GM19438 (cell line): ENCODE results near the gene EARS2.

Source experiments
- ATAC-seq: cut with Tn5 transposase; IDR thresholded peaks from one replicate; pipeline ENCODE4 v1.9.1; 2021; ENCODE audit warnings: low read depth; ENCODE audit not compliant: unreplicated experiment

The EARS2 gene

GRCh38 chr16:23508589-23509440, 48.3 kb downstream of the EARS2 start:
- ATAC-seq = no peak

- ATAC-seq = no peak
Observed at GRCh38 chr16:23506606-23506994, 50.5 kb downstream of the EARS2 start.

GRCh38 chr16:23505671-23506605, 51.2 kb downstream of the EARS2 start:
- no peak for ATAC-seq

DNA sequence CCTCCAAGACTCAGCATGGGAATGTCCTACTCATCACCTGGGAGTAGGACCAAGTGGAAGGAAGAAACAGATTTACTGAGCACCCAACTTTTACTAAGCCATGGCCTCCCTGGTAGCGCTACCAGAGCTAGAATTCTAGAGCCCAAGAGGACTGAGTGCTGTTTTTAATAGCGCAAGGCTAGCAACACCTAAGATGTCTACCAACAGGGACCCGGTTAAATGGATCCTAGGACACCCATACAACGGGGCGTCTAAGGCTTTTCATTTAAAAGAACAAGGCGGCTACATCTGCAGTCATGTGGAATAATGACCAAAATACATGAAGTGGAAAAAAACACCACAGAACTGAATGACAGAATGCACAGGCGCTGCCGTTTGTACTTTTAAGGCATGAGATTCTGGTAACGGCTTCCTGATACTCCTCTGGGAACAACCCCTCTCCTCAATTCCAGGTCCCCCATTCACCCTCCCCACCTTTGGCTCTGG, 51.9 kb downstream of the EARS2 start:
- peak; percentile 1 for ATAC-seq

DNA sequence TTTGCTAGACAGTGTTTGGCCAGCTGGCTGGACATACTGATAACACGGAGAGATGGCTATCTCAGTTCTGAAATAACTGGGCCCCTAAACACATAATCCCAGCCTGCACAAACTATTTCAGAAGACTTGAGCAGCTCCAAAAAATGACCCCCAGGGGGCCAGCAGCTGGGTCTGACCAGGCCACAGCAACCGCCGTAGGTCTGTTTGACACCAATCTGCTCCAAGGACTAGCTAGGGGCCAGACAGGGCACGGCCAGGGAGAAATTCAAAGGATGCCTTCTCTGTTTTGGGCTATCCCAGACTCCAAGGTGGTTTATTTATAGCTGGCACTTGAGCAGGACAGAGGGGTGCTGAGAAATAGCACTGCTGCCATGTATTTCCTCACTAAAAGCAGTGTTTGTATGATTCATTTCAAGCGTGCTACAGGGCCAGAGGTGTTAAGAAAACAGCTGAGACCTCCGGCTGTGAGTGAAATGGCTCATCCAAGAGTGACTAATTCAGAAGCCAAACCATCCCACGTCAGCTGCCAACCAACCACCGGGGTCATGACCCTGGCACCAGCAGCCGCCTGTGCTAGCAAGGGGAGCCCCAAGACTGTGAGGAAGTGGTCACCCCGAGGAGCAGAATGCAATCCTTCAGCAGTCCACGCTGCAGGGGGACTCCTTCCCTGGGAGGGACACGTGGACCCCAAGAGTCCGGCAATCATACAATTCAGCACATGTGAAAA, 52.5 kb downstream of the EARS2 start:
- ATAC-seq = peak; percentile 49

- no peak for ATAC-seq
Observed at GRCh38 chr16:23504076-23504452, 53.1 kb downstream of the EARS2 start.

- ATAC-seq = no peak
Observed at GRCh38 chr16:23502466-23502865, 54.7 kb downstream of the EARS2 start.

DNA sequence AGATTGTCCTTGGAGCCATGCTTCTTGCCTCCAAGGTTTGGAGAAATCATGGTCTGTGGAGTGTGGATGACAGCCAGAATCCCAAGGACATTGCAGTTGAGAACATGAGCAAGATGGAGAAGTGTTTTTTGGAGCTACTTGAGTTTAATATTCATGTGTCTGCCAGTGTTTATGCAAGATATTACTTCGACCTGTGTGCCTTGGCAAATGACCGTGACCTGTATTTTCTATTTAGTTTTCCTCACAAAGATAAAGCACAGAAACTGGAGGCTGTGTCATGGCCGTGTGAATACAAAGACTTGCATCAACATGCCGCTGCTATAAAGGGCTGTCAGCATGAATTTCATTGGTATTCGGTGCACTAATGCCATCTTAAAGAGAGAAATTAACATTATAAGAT, 55.9 kb downstream of the EARS2 start:
- ATAC-seq = no peak

- ATAC-seq = no peak
Observed at GRCh38 chr16:23500862-23501225, 56.3 kb downstream of the EARS2 start.

DNA sequence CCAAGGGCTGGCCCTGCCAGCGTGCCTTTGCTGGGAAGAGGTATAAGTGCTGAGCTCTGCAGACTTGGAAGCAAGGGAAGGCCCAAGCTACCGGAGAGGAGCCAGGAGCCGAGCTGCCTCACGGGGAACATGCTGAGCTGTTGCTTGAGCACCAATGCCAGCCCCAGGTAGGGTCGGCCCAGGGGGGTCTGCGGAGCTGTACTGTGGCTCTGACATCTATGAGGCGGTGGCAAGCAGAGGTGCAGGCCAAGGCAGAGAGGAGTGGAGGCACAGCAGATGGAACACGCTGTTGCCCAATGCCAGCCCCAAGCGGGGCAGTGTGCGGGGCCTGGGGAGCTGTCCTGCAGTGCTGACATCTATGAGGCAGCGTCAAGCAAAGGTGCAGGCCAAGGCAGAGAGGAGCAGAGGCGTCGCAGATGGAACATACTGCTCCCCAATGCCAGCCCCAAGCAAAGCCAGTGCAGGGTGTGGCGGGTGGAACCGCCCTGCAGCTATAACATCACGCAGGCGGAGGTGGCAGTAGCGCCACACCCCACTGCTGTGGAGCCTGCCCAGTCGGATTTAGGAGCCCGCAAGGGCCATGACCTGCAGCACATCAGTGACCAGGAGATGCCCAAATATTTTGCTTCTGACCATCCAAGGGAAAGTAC, 56.8 kb downstream of the EARS2 start:
- ATAC-seq = no peak

DNA sequence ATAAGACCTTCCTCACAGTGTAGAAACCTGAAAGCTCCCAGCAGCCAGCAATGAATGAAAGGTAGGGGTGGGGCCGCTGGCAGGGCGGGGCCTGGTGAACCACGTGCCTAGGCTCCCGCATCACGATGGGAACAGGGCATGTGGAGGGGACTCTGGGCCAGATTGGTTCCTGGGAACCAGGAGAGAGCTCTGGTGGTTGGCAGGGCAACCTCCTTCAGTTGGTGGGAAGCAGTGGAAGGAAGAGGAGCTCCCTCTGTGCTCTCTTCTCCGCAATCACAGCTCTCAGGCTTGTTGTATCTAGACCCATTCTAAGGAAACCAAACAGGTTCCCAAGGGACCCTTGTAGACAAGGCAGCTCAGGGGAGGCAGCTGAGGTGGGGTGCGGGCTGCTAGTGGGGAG, 57.3 kb downstream of the EARS2 start:
- no peak for ATAC-seq

DNA sequence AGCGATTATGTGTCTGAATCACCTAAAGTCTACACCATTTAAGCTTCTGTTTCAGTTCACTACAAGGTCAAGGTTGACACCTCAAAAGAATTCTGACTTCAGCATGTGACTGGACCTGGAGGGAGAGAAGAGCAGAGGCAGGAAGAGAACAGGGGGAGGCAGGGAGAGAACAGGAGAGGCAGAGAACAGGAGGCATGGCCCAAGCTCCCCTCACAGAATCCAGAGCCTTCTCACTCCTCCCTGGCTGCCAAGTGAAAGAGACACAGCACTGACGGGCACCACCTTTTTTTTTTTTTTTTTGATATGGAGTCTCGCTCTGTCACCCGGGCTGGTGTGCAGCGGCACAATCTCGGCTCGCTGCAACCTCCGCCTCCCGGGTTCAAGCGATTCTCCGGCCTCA, 58.3 kb downstream of the EARS2 start:
- ATAC-seq = no peak

DNA sequence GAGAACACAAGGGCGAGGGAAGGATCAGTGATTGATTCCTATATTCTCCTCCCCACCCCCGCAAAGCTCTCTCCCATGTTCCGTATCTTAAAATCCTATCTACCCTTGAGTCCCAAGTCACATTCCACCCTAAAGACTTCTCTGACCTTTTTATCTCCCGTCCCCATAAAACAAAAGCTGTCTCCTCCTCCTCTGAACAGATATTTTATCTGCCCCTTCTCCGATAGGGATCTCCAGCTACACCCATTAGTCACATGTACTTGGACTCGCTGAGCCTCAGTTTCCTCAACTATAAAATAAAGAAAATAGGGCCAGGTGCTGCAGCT, 59.6 kb downstream of the EARS2 start:
- ATAC-seq = no peak

DNA sequence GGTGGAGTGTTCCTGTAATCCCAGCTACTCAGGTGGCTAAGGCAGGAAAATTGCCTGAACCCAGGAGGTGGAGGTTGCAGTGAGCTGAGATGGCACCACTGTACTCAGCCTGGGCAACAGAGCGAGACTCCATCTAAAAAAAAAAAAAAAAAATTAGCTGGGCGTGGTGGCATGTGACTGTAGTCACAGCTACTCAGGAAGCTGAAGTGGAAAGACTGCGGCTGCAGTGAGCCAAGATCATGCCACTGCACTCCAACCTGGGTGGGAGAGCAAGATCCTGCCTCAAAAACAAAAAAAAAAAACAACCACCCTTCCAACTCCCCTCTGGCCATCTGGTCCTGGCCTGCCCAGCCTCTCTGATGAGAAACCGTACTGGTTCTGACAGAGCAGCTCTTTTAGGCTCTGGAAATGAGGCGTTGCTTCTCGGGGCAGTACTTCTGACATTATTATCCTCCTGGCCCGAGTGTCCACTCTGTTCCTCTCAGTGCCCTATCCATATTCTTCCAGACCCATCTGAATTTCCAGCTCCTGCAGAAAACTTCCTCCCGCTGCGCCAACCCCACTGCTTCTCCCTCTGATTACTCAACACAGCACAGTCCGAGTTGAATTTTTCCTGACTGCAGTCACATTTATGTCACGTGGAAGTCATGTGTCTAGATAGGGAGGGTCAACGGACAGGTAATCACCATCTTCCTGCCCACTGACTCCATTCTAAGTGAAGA, 60.2 kb downstream of the EARS2 start:
- no peak for ATAC-seq

GRCh38 chr16:23495671-23496070, 61.5 kb downstream of the EARS2 start:
- ATAC-seq = no peak

DNA sequence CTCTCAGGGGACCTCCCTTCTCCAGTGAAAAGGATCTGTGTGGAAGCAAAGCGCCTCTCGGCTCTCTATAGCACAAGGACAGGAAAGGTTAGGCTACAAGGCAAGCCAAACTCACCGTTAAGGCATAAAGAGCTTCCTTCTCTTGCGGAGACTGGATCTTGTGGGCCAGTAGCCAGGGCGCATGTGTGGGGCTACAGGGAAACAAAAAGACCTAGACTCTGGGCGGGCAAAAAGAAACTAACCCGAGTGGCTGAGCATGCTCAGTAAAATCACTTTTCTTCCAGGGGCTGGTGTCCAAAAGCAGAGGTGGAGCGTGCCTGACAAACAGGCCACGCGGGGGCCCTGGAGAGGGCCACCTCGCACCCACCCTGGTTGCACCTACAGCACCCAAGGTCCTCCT, 63.0 kb downstream of the EARS2 start:
- ATAC-seq = no peak

GRCh38 chr16:23491490-23492391, 65.4 kb downstream of the EARS2 start:
- ATAC-seq = no peak

- ATAC-seq = no peak
Observed at GRCh38 chr16:23486480-23486879, 70.7 kb downstream of the EARS2 start.

- no peak for ATAC-seq
Observed at GRCh38 chr16:23485841-23486240, 71.3 kb downstream of the EARS2 start.
